Right lobe of liver (tissue), 6 donors: ENCODE measurements around the gene MNX1. TPM values are rescaled to one million over a fixed set of nuclear protein-coding genes. Genes with fewer than 3 reads are reported as not detected.

Source experiments
- ATAC-seq, 4 donors: fragments of 200-7000 bp; cut with Tn5 transposase; one replicate each; pipeline ENCODE4 v1.9.1; 2020; ENCODE audit warnings: mild to moderate bottlenecking in 4 of 4, moderate library complexity in 4 of 4
- DNase-seq, 3 donors: peaks; one replicate each; pipeline ENCODE4 v3.0.0-alpha.2; 2020
- H3K27ac ChIP-seq, 3 donors: fragments of 200-600 bp; one replicate each; pipeline ENCODE4 v1.8.0; 2022
- H3K27me3 ChIP-seq, 2 donors: fragments of 200-600 bp; one replicate each; pipeline ENCODE4 v1.8.0; 2022
- H3K36me3 ChIP-seq, 4 donors: fragments of 200-600 bp; sonication (generic) in 1 of 4; one replicate each; pipeline versions ENCODE4 v1.5.1 to v1.8.0; 2017 to 2022; ENCODE audit warnings: control low read depth in 1 of 4
- H3K4me1 ChIP-seq, 4 donors: fragments of 200-600 bp; sonication (generic) in 1 of 4; one replicate each; pipeline versions ENCODE4 v1.5.1 to v1.8.0; 2017 to 2022; ENCODE audit warnings: control low read depth in 1 of 4
- H3K4me3 ChIP-seq, 3 donors: fragments of 200-600 bp; one replicate each; pipeline ENCODE4 v1.8.0; 2022
- H3K9me3 ChIP-seq, 4 donors: fragments of 200-600 bp; sonication (generic) in 1 of 4; one replicate each; pipeline versions ENCODE4 v1.5.1 to v1.8.0; 2017 to 2022; ENCODE audit warnings: control low read depth in 1 of 4
- POLR2A ChIP-seq: fragments of 450-650 bp; IDR thresholded peaks from one replicate; pipeline ENCODE4 v1.6.1; 2017; ENCODE audit warnings: antibody characterized with exemption, mild to moderate bottlenecking
- WGBS: methylation state at CpG from one replicate; pipeline ENCODE4 v1.1.6; 2018; ENCODE audit warnings: low coverage, low lambda C conversion rate; ENCODE audit not compliant: insufficient coverage; ENCODE audit errors: missing lambda C conversion rate; 5-methylcytosine and 5-hydroxymethylcytosine counted together
- intact Hi-C, 2 donors: fragments of 100-400 bp; cut with DNase I; formaldehyde crosslinking; loops; one replicate each; pipeline versions ENCODE4 v1.11.2 to v1.14.1; 2022
- total RNA-seq, 6 experiments: library from RNA; depleted of rRNA in 2 of 6; stranded (reverse); fragments of >200 nt in 2 of 6; fragmentation: NEBNext Ultra II Directional in 3 of 6; extraction: Animal tissue kit (Norgen Biotek cat#: 25700) in 3 of 6; gene quantifications; one replicate each; pipeline versions ENCODE4 v1.1.0 to v1.2.4, GENCODE V29; 2016 to 2023
- TF ChIP-seq, protein P1 (sequence below), 4 donors: fragments of 200-600 bp in 3 of 4; fragments of 450-650 bp in 1 of 4; IDR thresholded peaks; one replicate each; pipeline versions ENCODE4 v1.5.1 to v1.8.0; 2016 to 2022; ENCODE audit warnings: antibody characterized with exemption in 4 of 4, mild to moderate bottlenecking in 2 of 4
- donor health status: DM: no; HTN: yes; CAD: no.
- donor health status: DM: no; HTN: no; CAD: no.
- donor health status: DM: no; HTN: no; CAD: no.
- donor health status: DM: no; HTN: yes; CAD: no.
- donor health status: DM: no; HTN: yes; CAD: no.

Gene MNX1
- total RNA-seq, 6 experiments from 2014 or later = not detected

DNA sequence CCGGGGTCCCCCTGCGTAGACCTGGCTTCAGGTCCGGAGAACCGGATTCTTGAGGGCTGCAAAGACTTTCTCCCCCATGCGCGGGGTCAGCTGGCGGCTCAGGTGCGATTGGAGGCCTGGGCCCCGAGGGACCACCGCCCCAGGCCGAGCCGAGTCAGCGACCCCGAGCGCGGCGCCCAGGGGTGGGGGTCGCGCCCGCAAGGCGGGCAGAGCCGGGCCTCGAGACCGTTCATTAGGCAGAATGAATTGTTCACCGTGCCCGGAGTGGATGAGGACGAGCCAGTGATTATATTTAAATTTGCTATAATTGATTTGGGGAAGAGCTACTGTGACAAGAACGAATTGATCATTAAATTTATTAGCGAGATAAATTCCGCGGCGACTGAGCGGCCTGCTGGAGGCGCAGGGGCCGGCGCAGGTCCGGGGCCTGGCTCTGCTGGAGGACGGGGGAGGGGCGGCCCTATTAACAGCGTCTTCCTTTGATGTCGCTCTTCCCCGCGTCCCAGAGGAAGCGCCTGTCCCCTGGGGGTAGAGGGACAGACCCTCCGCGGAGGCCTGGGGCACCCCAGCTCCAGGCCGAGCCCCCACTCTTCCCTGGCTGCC is 7.5 kb downstream of the MNX1 start:
- Histone ChIP-seq H3K36me3 (no peaks in the 10 kb centered on the region), H3K4me1 (peaks cover 0 to 21% (median 0%) of the 10 kb centered on the region in 4 donors), H3K4me3 (no peak overlapping the region), H3K27ac (no peak overlapping the region), H3K27me3 (peaks cover 0 to 58% of the 10 kb centered on the region in 2 donors), H3K9me3 (no peaks in the 10 kb centered on the region)
- intact Hi-C loops = no loop called here
- 6% methylated on average over 15 of the region's 47 CpGs for WGBS
- TF ChIP-seq POLR2A = no peak
- TF ChIP-seq, protein P1, sequence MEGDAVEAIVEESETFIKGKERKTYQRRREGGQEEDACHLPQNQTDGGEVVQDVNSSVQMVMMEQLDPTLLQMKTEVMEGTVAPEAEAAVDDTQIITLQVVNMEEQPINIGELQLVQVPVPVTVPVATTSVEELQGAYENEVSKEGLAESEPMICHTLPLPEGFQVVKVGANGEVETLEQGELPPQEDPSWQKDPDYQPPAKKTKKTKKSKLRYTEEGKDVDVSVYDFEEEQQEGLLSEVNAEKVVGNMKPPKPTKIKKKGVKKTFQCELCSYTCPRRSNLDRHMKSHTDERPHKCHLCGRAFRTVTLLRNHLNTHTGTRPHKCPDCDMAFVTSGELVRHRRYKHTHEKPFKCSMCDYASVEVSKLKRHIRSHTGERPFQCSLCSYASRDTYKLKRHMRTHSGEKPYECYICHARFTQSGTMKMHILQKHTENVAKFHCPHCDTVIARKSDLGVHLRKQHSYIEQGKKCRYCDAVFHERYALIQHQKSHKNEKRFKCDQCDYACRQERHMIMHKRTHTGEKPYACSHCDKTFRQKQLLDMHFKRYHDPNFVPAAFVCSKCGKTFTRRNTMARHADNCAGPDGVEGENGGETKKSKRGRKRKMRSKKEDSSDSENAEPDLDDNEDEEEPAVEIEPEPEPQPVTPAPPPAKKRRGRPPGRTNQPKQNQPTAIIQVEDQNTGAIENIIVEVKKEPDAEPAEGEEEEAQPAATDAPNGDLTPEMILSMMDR (IDR thresholded peaks at IDR 0.05) = no peak
- ATAC-seq (no peak), DNase-seq (no peak)

DNA sequence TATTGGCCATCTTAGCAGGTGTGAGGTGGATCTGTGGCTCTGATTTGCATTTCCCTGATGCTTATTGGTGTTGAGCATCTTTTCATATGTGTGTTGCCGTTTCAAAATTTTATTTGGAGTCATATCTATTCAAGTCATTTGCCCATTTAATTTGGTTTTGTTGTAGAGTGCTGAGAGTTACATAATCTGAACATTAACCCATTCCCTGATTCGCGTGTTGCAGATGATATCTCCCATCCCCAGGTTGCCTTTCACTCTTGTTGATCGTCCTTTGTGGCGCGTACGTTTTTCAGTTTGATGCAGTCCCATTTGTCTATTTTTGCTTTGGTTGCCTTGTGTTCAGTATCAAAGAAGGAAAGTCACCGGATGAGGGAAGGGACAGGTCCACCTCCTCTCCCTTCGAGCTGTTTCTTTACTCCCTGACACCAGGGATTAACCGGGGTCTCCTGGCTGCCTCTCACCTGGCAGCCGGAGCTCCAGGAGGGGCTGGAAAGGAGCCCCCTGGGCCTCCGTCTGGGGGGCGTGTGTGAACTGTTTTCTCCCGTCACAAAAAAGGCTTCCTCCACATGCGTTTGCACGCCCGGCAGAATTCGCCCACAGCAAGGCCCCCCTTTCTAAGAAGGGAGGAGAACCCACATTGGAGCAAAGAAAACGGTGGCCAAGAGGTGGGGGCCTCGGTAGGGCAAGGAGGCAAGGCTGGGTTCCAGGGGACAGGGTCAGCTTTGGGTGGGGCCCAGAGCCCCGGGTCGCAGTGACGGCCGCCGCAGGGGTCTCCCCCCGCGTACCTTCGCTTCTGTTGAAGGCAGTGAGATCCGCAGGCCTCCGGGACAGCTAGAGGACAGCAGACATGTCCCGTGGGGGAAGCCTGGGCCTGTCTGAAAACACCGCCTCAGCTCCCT is 8.3 kb downstream of the MNX1 start:
- WGBS = 11% methylated on average over 10 of the region's 32 CpGs
- H3K27me3 ChIP-seq = peaks cover 0 to 50% of the 10 kb centered on the region in 2 donors
- TF ChIP-seq, protein P1 (IDR thresholded peaks at IDR 0.05) = no peak
- no peak for TF ChIP-seq POLR2A
- H3K9me3 ChIP-seq = no peaks in the 10 kb centered on the region
- intact Hi-C loops = no loop called here
- no peak overlapping the region for H3K27ac ChIP-seq
- H3K4me1 ChIP-seq = peaks cover 0 to 21% (median 0%) of the 10 kb centered on the region in 4 donors
- no peak overlapping the region for H3K4me3 ChIP-seq
- ATAC-seq = no peak
- DNase-seq = no peak
- H3K36me3 ChIP-seq = no peaks in the 10 kb centered on the region

DNA sequence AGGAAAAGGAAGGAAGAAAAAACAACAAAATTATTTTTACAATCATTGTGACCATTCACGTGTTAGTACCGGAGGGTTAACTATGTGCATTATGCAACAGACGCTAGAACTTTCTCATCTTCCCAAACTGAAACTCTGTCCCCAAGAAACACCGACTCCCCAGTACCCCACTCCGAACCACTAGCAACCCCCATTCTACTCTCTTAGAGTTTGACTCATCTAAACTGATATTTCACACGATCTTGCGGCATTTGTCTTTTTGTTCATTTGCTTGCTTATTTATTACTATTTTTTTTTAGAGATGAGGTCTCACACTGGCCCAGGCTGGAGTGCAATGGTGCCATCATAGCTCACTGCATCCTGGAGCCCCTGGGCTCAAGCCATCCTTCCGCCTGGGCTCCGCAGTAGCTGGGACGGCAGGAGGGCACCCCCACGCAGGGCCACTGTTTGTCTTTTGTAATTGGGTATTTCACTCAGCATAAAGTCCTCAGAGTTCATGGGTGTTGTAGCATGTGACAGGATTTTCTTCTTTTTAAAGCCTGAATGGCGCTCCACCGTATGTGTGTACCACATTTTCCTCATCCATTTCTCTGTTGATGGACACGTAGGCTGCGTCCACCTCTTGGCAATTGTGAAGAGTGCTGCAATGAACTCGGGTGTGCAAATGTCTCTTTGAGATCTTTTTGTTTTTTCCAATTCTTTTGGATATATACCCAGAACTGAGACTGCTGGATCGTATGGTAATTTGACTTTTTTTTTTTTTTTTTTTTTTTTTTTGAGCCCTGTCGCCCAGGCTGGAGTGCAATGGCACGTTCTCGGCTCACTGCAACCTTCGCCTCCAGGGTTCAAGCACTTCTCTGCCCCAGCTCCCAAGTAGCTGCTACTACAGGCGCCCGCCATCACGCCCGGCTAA is 9.5 kb downstream of the MNX1 start:
- H3K9me3 ChIP-seq = no peaks in the 10 kb centered on the region
- 13% methylated on average over 23 of the region's 25 CpGs for WGBS
- TF ChIP-seq POLR2A = no peak
- TF ChIP-seq, protein P1 (IDR thresholded peaks at IDR 0.05) = no peak
- no peaks in the 10 kb centered on the region for H3K36me3 ChIP-seq
- peaks cover 0 to 21% (median 0%) of the 10 kb centered on the region in 4 donors for H3K4me1 ChIP-seq
- H3K27ac ChIP-seq = no peak overlapping the region
- peak overlapping the region in 2 of 3 donors; percentile 33 to 42 for H3K4me3 ChIP-seq
- peaks cover 0 to 41% of the 10 kb centered on the region in 2 donors for H3K27me3 ChIP-seq
- ATAC-seq = peak in 3 of 4 donors; percentile 17 to 39 (median 25)
- no peak for DNase-seq
- intact Hi-C loops = no loop called here

DNA sequence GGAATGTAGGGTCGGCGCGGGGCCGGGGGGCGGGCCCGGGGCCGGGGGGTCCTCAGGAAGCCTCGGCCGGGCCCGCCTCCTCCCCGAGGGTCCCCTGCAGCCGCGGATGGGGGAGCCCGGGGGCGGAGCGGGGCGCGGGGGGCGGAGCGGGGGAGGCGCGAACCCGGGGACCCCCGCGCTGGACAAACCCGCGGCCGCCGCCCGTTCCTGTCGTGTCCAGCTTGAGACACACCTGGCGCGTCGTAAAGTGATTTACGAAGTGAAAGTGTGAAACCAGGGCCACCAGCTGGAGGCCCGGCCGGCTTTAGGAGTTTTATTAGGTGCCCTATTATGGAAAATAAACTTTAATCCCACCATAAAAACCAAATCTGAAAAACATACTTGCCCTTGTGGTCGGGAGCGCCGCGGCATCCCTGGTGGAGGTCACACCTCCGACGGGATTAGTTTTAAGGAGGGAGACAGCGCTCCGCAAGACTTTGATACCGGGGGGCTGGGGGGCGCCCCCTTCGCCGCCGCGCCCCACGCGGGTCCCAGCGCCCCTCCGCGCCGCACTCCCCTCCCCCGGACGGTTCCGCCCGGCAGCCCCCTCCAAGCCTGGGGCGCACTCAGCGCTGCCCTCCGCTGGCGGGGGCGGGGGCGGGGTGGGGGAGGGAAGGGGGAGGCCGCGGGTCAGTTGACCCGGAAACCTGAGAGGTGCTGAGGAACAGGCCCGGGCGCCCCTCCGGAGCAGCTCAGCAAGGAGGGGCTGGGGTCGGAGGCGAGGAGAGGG is 10.3 kb downstream of the MNX1 start:
- Histone ChIP-seq H3K36me3 (no peaks in the 10 kb centered on the region), H3K9me3 (no peaks in the 10 kb centered on the region), H3K4me3 (peak overlapping the region; percentile 33 to 42 (median 38)), H3K27ac (no peak overlapping the region), H3K4me1 (peaks cover 0 to 21% (median 0%) of the 10 kb centered on the region in 4 donors), H3K27me3 (peaks cover 0 to 41% of the 10 kb centered on the region in 2 donors)
- TF ChIP-seq, protein P1 (IDR thresholded peaks at IDR 0.05) = no peak
- TF ChIP-seq POLR2A = no peak
- DNase-seq (no peak), ATAC-seq (peak in 2 of 4 donors; percentile 30 to 34)
- intact Hi-C loops = no loop called here
- WGBS = 2% methylated on average over 44 of the region's 75 CpGs
